PFSK-1 (cell line): ENCODE measurements around the gene DOCK4.

ENCODE experiments used
- FOXP2 ChIP-seq: optimal IDR thresholded peaks from 2 replicates; pipeline ENCODE3; 2011; ENCODE audit warnings: borderline replicate concordance, control low read depth, inconsistent platforms; ENCODE audit not compliant: insufficient read depth; ENCODE audit errors: extremely low read length, extremely low read depth
- POLR2AphosphoS5 ChIP-seq: IDR thresholded peaks from 2 replicates; pipeline ENCODE4 v1.6.1; 2012; ENCODE audit warnings: low read depth, mild to moderate bottlenecking, control low read depth, low read length, moderate library complexity
- REST ChIP-seq, 2 experiments: IDR thresholded peaks; 2 replicates each; pipeline versions ENCODE4 v1.6.1 to v1.8.0; 2011 to 2012; ENCODE audit warnings: low read depth in 2 of 2, low read length in 2 of 2, control low read depth in 1 of 2, inconsistent platforms in 1 of 2, mild to moderate bottlenecking in 1 of 2, moderate library complexity in 1 of 2; ENCODE audit not compliant: insufficient read depth in 1 of 2
- SIN3A ChIP-seq: IDR thresholded peaks from 2 replicates; pipeline ENCODE4 v1.6.1; 2012; ENCODE audit warnings: mild to moderate bottlenecking, low read length, moderate library complexity, borderline replicate concordance; ENCODE audit not compliant: insufficient read depth
- TAF1 ChIP-seq: IDR thresholded peaks from 2 replicates; pipeline ENCODE4 v1.6.1; 2012; ENCODE audit warnings: low read length, control low read depth, borderline replicate concordance; ENCODE audit not compliant: insufficient read depth

The DOCK4 gene

DNA sequence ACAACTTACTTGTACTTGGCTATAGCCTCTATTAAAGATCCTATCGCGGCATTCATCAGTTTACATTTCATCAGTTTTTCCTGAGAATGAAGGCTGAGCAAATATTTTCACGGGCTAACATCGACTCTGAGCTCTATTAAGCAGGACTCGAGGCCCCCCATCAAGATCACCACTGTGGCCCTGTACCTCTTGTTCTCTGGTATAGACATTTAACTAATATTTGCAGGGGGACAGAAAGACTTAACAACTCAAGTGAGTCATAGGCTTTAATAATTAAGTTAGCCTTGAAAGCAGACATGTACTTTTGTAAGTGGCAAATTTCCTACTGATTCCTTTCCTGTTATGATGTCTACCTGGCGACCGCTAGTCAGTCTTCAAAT is 45.4 kb downstream of the DOCK4 start:
- TF ChIP-seq POLR2AphosphoS5 (no peak), REST (IDR thresholded peaks at IDR 0.05; ENCODE audit: insufficient read depth in 1 of 2, low read depth in 2 of 2, low read length in 2 of 2) (no peak), FOXP2 (no peak), SIN3A (no peak), TAF1 (no peak)

DNA sequence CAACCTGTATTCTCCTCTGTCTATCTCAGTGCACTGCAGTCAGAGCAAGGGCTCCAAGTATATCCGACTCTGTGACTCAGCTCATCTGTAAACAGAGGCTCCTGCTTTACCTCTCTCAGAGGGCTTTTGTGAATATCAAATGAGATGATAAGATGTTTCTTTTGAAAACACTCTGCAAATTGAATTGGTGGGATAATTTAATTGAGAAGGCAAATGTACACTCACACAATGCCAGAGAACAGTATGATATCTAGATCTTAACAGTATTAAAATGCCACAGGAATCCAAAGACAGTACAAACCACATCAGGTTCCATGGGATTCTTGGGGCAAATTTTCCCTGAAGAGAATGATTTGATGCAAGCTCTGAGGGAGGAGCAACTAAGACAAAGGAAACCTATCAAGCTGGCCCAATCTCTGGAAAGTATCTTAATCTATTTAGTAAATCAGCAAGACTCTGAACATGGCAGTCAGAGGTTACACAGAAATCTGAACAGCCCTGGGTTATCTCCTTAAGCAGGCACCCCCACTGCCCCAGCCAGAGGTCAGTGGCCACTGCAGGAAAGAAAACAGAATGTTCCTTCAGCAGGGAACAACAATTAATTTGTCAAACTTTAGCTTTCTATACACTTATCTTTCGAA is 45.9 kb downstream of the DOCK4 start:
- TF ChIP-seq POLR2AphosphoS5, result no peak
- no peak for TF ChIP-seq SIN3A
- no peak for TF ChIP-seq FOXP2
- no peak for TF ChIP-seq REST (IDR thresholded peaks at IDR 0.05; ENCODE audit: insufficient read depth in 1 of 2, low read depth in 2 of 2, low read length in 2 of 2)
- TF ChIP-seq TAF1, result no peak

- TF ChIP-seq FOXP2 (no peak), TAF1 (no peak), POLR2AphosphoS5 (no peak)
Observed at GRCh38 chr7:112159351-112159750, 46.8 kb downstream of the DOCK4 start.

DNA sequence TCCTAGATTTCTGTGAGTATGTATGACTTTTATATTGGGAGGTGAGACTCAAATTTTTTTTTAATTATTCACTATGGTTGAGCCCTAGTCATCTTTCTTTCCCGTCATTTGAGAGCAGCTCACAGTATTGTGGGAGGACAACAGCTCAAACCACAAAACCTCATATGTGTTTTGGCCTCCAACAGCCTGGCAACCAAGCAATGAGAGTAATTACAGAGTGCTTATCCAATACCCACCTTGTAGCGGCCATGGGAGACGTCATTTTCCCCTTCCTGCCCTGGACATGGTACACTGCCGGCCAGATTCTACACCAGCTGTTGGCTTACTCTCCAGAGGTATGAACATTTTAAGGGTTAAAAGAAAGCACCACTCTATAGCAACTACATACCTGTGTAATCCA is 49.1 kb downstream of the DOCK4 start:
- TF ChIP-seq REST (IDR thresholded peaks at IDR 0.05; ENCODE audit: insufficient read depth in 1 of 2, low read depth in 2 of 2, low read length in 2 of 2), result no peak
- no peak for TF ChIP-seq FOXP2
- no peak for TF ChIP-seq POLR2AphosphoS5
- TF ChIP-seq SIN3A, result no peak
- no peak for TF ChIP-seq TAF1

- no peak for TF ChIP-seq REST (IDR thresholded peaks at IDR 0.05; ENCODE audit: insufficient read depth in 1 of 2, low read depth in 2 of 2, low read length in 2 of 2)
- no peak for TF ChIP-seq SIN3A
- TF ChIP-seq TAF1, result no peak
- no peak for TF ChIP-seq POLR2AphosphoS5
- TF ChIP-seq FOXP2, result no peak
Observed at GRCh38 chr7:112156412-112156811, 49.8 kb downstream of the DOCK4 start.
